Heart right ventricle (tissue), 16 donors: ENCODE results near the gene PRR14L. TPM values are rescaled to one million over a fixed set of nuclear protein-coding genes. Genes with fewer than 3 reads are reported as not detected.

Source experiments
- ATAC-seq, 8 donors: fragments of 200-7000 bp; cut with Tn5 transposase; one replicate each; pipeline ENCODE4 v1.9.1; 2020; ENCODE audit warnings: mild to moderate bottlenecking in 8 of 8, moderate library complexity in 8 of 8, moderate number of reproducible peaks in 1 of 8
- DNase-seq, 2 donors: peaks; one replicate each; pipeline ENCODE4 v3.0.0-alpha.2; 2020
- H3K27ac ChIP-seq, 10 donors: fragments of 200-600 bp; sonication (generic) in 2 of 10; one replicate each; pipeline versions ENCODE4 v1.5.0 to v1.8.0; 2020 to 2022; ENCODE audit warnings: mild to moderate bottlenecking in 3 of 10
- H3K27me3 ChIP-seq, 7 donors: fragments of 200-600 bp; one replicate each; pipeline ENCODE4 v1.8.0; 2021 to 2022; ENCODE audit warnings: mild to moderate bottlenecking in 2 of 7
- H3K36me3 ChIP-seq, 9 donors: fragments of 200-600 bp; sonication (generic) in 1 of 9; one replicate each; pipeline versions ENCODE4 v1.5.0 to v1.8.0; 2020 to 2022; ENCODE audit warnings: mild to moderate bottlenecking in 2 of 9
- H3K4me1 ChIP-seq, 9 donors: fragments of 200-600 bp; sonication (generic) in 1 of 9; one replicate each; pipeline versions ENCODE4 v1.5.0 to v1.8.0; 2020 to 2022; ENCODE audit warnings: mild to moderate bottlenecking in 4 of 9
- H3K4me3 ChIP-seq, 10 donors: fragments of 200-600 bp; sonication (generic) in 2 of 10; one replicate each; pipeline versions ENCODE4 v1.5.0 to v1.8.0; 2020 to 2022; ENCODE audit warnings: mild to moderate bottlenecking in 7 of 10, moderate library complexity in 2 of 10
- H3K9me3 ChIP-seq, 11 donors: fragments of 200-600 bp in 10 of 11; sonication (generic) in 2 of 11; one replicate each; pipeline versions ENCODE4 v1.5.0 to v1.8.0; 2013 to 2022; ENCODE audit warnings: mild to moderate bottlenecking in 2 of 11, control low read depth in 1 of 11, moderate library complexity in 1 of 11
- WGBS, 2 donors: extraction: QIAGEN DNeasy Blood & Tissue Kit; methylation state at CpG; one replicate each; pipeline ENCODE4 v1.1.7; 2013; ENCODE audit warnings: inconsistent platforms in 1 of 2; 5-methylcytosine and 5-hydroxymethylcytosine counted together
- intact Hi-C, 10 donors: fragments of 100-400 bp; cut with DNase I; formaldehyde crosslinking; loops; one replicate each; pipeline versions ENCODE4 v1.11.1 to v1.14.2; 2022
- polyA plus RNA-seq, 2 donors: library from polyadenylated mRNA; stranded (reverse); fragments of 200-250 nt; gene quantifications; one replicate each; pipeline ENCODE4 v1.2.3, GENCODE V29; 2013
- total RNA-seq, 10 donors: library from RNA; stranded (reverse); fragmentation: NEBNext Ultra II Directional in 3 of 10; extraction: Animal tissue kit (Norgen Biotek cat#: 25700) in 3 of 10; gene quantifications; one replicate each; pipeline versions ENCODE4 v1.2.1 to v1.2.4, GENCODE V29; 2021 to 2023
- TF ChIP-seq, protein P1 (sequence below), 9 donors: fragments of 200-600 bp; sonication (generic) in 2 of 9; IDR thresholded peaks; one replicate each; pipeline versions ENCODE4 v1.5.0 to v1.8.0; 2021 to 2022; ENCODE audit warnings: antibody characterized with exemption in 9 of 9, mild to moderate bottlenecking in 5 of 9, moderate library complexity in 1 of 9
- donor health status: Arrhythmogenic right ventricular cardiomyopathy.
- donor health status: ischemic (EF 13 %, LVEDD 7.1; RV severe dilation, severe dysfunction).
- donor health status: healthy with polysubstance abuse.
- donor health status: DM: no; HTN: yes; CAD: no.
- donor health status: DM: no; HTN: no; CAD: no.
- donor health status: ischemic (EF 25% LVEDD 6.9; RV normal size, moderate dysfunction).
- donor health status: ischemic (EF 25% LVEDD 5.7; RV mildly dilated, moderate dysfunction).
- donor health status: healthy.
- donor health status: DM: yes; HTN: yes; CAD: no.
- donor health status: Ischemic cardiomyopathy.
- donor health status: ischemic (EF 35%, LVEDD 5.7; RV mildly dilated, moderate dysfunction).
- donor health status: nonischemic (EF 11% LVEDD 7.7; RV severe dilation, severe dysfunction).
- donor health status: DM: yes; HTN: yes; CAD: no.
- donor health status: PGD.
- donor health status: ischemic (EF 29% LVEDD 5.4; RV normal size, mild dysfunction).
- donor health status: nonischemic (EF 23%, LVEDD 6.1; RV moderate dilation, normal function).

The PRR14L gene
- total and polyA plus RNA-seq, 12 donors: 4.0 to 19.6 (median 17.0) TPM

DNA sequence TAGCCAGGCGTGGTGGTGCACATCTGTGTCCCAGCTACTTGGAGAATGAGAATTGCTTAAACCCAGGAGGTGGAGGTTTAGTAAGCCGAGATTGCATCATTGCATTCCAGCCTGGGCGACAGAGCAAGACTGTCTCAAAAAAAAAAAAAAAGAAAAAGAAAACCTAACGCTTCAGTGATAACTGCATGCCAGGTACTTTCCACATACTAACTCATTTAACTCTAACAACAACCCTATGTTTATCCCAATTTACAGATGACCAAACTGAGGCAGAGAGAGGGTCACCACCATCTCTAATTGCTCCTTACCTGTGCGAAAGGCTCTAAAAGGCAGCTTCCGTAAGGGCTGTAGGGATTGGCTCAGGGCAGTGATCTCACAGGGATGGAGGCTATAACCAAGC lies 99.5 kb downstream of the PRR14L start:
- H3K4me3 ChIP-seq: no peak overlapping the region
- no peaks in the 10 kb centered on the region for H3K27me3 ChIP-seq
- peaks cover 0 to 52% (median 18%) of the 10 kb centered on the region in 9 donors for H3K36me3 ChIP-seq
- ATAC-seq (peak in 1 of 8 donors; percentile 51), DNase-seq (no peak)
- H3K27ac ChIP-seq: no peak overlapping the region
- 76 to 86% methylated on average over 6 of the region's 6 CpGs for WGBS, 2 donors
- intact Hi-C loops: no loop called here
- no peaks in the 10 kb centered on the region for H3K9me3 ChIP-seq
- peaks cover 0 to 33% (median 0%) of the 10 kb centered on the region in 9 donors for H3K4me1 ChIP-seq
- TF ChIP-seq, protein P1, sequence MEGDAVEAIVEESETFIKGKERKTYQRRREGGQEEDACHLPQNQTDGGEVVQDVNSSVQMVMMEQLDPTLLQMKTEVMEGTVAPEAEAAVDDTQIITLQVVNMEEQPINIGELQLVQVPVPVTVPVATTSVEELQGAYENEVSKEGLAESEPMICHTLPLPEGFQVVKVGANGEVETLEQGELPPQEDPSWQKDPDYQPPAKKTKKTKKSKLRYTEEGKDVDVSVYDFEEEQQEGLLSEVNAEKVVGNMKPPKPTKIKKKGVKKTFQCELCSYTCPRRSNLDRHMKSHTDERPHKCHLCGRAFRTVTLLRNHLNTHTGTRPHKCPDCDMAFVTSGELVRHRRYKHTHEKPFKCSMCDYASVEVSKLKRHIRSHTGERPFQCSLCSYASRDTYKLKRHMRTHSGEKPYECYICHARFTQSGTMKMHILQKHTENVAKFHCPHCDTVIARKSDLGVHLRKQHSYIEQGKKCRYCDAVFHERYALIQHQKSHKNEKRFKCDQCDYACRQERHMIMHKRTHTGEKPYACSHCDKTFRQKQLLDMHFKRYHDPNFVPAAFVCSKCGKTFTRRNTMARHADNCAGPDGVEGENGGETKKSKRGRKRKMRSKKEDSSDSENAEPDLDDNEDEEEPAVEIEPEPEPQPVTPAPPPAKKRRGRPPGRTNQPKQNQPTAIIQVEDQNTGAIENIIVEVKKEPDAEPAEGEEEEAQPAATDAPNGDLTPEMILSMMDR (IDR thresholded peaks at IDR 0.05): no peak

DNA sequence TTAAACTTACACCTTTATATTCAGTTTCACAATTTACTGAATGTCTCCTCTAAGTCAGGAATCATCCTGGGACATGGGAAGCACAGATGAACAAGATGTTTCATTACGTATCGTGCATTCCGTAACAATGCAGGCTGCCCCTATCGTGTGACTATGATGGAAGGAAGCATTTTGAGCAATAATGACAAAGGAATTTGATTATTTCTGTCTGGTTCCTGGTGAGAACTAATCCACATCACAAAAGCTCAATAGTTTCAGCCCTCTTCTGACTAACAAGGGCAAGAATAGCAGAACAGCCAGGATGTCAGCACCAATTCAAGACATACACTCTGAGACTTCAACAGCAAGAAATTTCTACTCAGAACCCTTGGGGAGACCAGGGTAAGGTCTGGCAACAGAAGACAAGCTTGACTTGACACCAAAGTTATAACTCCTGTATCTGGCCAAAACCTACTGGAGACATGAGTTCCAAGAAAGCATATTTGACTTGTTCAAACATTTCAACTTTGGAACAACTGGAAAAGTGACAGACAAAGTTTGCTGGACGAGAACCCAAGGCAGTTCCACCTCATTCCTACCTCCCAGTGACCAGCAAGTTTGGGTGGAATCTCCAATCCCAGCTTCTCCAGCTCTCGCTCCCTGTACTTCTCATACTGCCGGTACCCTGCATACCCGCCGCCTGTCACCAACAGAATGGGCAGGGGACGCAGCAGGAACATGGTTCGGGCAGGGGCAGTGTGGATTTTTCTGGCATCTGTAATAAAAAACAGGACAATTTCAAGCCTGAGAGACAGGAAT lies 102.2 kb downstream of the PRR14L start:
- TF ChIP-seq, protein P1 (IDR thresholded peaks at IDR 0.05): no peak
- ATAC-seq (no peak), DNase-seq (no peak)
- H3K4me1 ChIP-seq: peaks cover 0 to 36% (median 0%) of the 10 kb centered on the region in 9 donors
- H3K27ac ChIP-seq: no peak overlapping the region
- 87% methylated on average over 11 of the region's 11 CpGs for WGBS, 2 donors
- no peak overlapping the region for H3K4me3 ChIP-seq
- intact Hi-C loops: no loop called here
- H3K36me3 ChIP-seq: peaks cover 0 to 69% (median 18%) of the 10 kb centered on the region in 9 donors
- no peaks in the 10 kb centered on the region for H3K27me3 ChIP-seq
- no peaks in the 10 kb centered on the region for H3K9me3 ChIP-seq

DNA sequence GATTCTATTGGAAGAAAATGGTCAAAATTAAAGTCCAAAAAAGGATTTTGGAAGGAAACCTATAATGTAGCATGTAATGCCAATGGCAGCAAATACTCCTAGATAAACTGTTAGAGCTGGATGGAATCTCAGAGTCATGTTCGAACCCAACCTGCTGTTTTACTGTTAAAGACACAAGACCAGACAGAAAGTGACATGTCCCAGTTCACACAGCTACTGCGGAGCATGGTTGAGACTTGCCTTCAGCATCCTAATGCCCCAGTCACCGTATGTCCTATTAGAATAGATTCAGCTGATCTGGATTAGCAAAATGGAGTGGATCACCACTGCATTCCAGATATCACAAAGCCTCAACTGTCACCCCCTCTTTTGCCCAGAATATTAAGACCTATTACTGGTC lies 102.9 kb downstream of the PRR14L start:
- peaks cover 0 to 40% (median 0%) of the 10 kb centered on the region in 9 donors for H3K4me1 ChIP-seq
- TF ChIP-seq, protein P1 (IDR thresholded peaks at IDR 0.05): no peak
- H3K36me3 ChIP-seq: peaks cover 0 to 74% (median 18%) of the 10 kb centered on the region in 9 donors
- WGBS, 2 donors: 95 to 97% methylated on average over 3 of the region's 3 CpGs
- no peaks in the 10 kb centered on the region for H3K27me3 ChIP-seq
- no peaks in the 10 kb centered on the region for H3K9me3 ChIP-seq
- H3K27ac ChIP-seq: no peak overlapping the region
- no peak overlapping the region for H3K4me3 ChIP-seq
- ATAC-seq (no peak), DNase-seq (no peak)
- intact Hi-C loops: no loop called here

DNA sequence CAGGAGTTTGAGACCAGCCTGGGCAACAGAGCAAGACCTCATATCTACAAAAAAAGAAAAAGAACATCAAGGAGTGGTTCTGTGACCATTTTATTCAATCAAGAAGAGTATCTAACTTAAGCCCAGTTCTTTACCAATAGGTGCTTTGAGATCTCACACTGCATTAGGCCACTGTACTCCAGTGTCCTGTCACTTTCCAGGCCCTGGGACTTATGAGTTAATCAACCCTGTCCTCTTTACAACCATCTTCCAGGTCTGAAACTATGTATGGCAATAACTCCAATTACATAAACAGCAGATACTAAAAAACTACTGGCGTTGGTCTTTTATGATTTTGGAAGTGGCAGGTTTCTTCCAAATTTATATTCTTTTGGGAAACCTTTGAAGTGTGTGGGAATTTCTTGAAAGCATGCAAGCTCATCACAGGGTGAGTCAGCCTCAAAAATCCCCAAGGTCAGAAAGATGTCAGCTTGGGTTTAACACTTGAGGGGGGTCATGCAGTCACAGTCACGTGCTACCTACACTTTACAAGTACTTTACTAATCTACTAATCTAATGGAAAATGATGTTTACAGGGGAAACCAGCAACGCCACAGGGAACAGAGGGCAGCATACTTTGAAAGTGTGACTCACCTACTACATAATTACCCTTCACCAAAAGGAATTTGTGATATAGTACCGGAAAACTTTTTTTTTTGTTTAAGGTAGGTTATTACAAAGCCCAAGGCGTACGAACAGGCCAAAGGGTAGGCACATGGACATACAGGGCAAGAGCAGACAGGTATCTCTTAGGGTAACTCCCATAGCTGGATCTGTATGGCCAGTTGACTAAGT lies 103.5 kb downstream of the PRR14L start:
- no peaks in the 10 kb centered on the region for H3K9me3 ChIP-seq
- intact Hi-C loops: no loop called here
- H3K27me3 ChIP-seq: no peaks in the 10 kb centered on the region
- H3K4me1 ChIP-seq: peaks cover 0 to 38% (median 0%) of the 10 kb centered on the region in 9 donors
- peak overlapping the region in 1 of 10 donors; percentile 44 for H3K27ac ChIP-seq
- ATAC-seq: no peak
- H3K4me3 ChIP-seq: no peak overlapping the region
- no peak for DNase-seq
- peaks cover 0 to 74% (median 18%) of the 10 kb centered on the region in 9 donors for H3K36me3 ChIP-seq
- TF ChIP-seq, protein P1 (IDR thresholded peaks at IDR 0.05): no peak
- 76 to 81% methylated on average over 6 of the region's 6 CpGs for WGBS, 2 donors
